ENCODE results near the gene CAMK2N1. TPM values are rescaled to one million over a fixed set of nuclear protein-coding genes. Genes with fewer than 3 reads are reported as not detected.

The CAMK2N1 gene
- total RNA-seq, 1 donor from 2014 or later: 120 TPM

GRCh38 chr1:20437640-20438039 is 48.4 kb downstream of the CAMK2N1 start:
- peaks cover 5% of the 10 kb centered on the region for H3K27me3 Mint-ChIP-seq (ENCODE audit: unreplicated experiment)
- no peak for TF ChIP-seq CTCF (IDR thresholded peaks at IDR 0.05; ENCODE audit: partially characterized antibody, unreplicated experiment)
- peaks cover 15% of the 10 kb centered on the region for H3K4me1 Mint-ChIP-seq (ENCODE audit: low read depth, unreplicated experiment)

GRCh38 chr1:20432891-20433290 is 53.1 kb downstream of the CAMK2N1 start:
- Mint-ChIP-seq H3K27me3 (ENCODE audit: unreplicated experiment) (peaks cover 8% of the 10 kb centered on the region), H3K27ac (ENCODE audit: unreplicated experiment) (no peak overlapping the region), H3K9me3 (ENCODE audit: unreplicated experiment) (peaks cover 8% of the 10 kb centered on the region), H3K4me1 (ENCODE audit: low read depth, unreplicated experiment) (peaks cover 22% of the 10 kb centered on the region), H3K4me3 (ENCODE audit: unreplicated experiment) (no peak overlapping the region), H3K36me3 (ENCODE audit: unreplicated experiment) (peaks cover 5% of the 10 kb centered on the region)
- no peak for TF ChIP-seq CTCF (IDR thresholded peaks at IDR 0.05; ENCODE audit: partially characterized antibody, unreplicated experiment)
- no peak for DNase-seq

More at GRCh38 chr1:20437640-20438039, 48.4 kb downstream of the CAMK2N1 start:
- Mint-ChIP-seq H3K4me3 (ENCODE audit: unreplicated experiment) (no peak overlapping the region), H3K27ac (ENCODE audit: unreplicated experiment) (no peak overlapping the region), H3K36me3 (ENCODE audit: unreplicated experiment) (peaks cover 5% of the 10 kb centered on the region), H3K9me3 (ENCODE audit: unreplicated experiment) (peaks cover 7% of the 10 kb centered on the region)
- no peak for DNase-seq

Other genes with a start within 250 kb of the CAMK2N1 start
- gene VWA5B1, start 195.3 kb downstream of the CAMK2N1 start, total RNA-seq (ENCODE audit: unreplicated experiment): 0.10 TPM
- 32.4 TPM for gene MUL1, start 21.9 kb upstream of the CAMK2N1 start, total RNA-seq (ENCODE audit: unreplicated experiment)
- gene FAM43B, start 66.4 kb upstream of the CAMK2N1 start, total RNA-seq (ENCODE audit: unreplicated experiment): not detected
- gene CDA, start 102.9 kb upstream of the CAMK2N1 start, total RNA-seq (ENCODE audit: unreplicated experiment): not detected
- gene PINK1, start 147.2 kb upstream of the CAMK2N1 start, total RNA-seq (ENCODE audit: unreplicated experiment): 32.0 TPM
- gene DDOST, start 175.2 kb upstream of the CAMK2N1 start, total RNA-seq (ENCODE audit: unreplicated experiment): 126 TPM
- 1.6 TPM for gene KIF17, start 231.8 kb upstream of the CAMK2N1 start, total RNA-seq (ENCODE audit: unreplicated experiment)
- 1.2 TPM for gene SH2D5, start 246.5 kb upstream of the CAMK2N1 start, total RNA-seq (ENCODE audit: unreplicated experiment)